IgD-negative memory B cell (primary cell): ENCODE data around the gene MTG2. TPM values are rescaled to one million over a fixed set of nuclear protein-coding genes. Genes with fewer than 3 reads are reported as not detected.

Source experiments
- H3K27ac Mint-ChIP-seq, 3 donors: one replicate each; pipeline ENCODE4 v1.8.0; 2020 to 2022; ENCODE audit warnings: mild to moderate bottlenecking in 3 of 3, mixed read lengths in 3 of 3, moderate library complexity in 1 of 3
- H3K27me3 Mint-ChIP-seq: one replicate; pipeline ENCODE4 v1.8.0; 2021; ENCODE audit warnings: mixed read lengths
- H3K36me3 Mint-ChIP-seq: one replicate; pipeline ENCODE4 v1.8.0; 2020; ENCODE audit warnings: mild to moderate bottlenecking, mixed read lengths
- H3K4me1 Mint-ChIP-seq, 3 donors: one replicate each; pipeline ENCODE4 v1.8.0; 2020 to 2022; ENCODE audit warnings: mixed read lengths in 3 of 3, mild to moderate bottlenecking in 1 of 3
- H3K4me3 Mint-ChIP-seq, 4 donors: one replicate each; pipeline ENCODE4 v1.8.0; 2020 to 2022; ENCODE audit warnings: mild to moderate bottlenecking in 4 of 4, mixed read lengths in 4 of 4, moderate library complexity in 3 of 4
- H3K9me3 Mint-ChIP-seq, 3 donors: one replicate each; pipeline ENCODE4 v1.8.0; 2020 to 2021; ENCODE audit warnings: mixed read lengths in 3 of 3, mild to moderate bottlenecking in 1 of 3
- polyA plus RNA-seq: library from polyadenylated mRNA; unstranded; fragments of 300-500 nt; fragmentation: Illumina TruSeq; gene quantifications from one replicate; pipeline ENCODE4 v1.2.3, GENCODE V29; 2021

The MTG2 gene
- polyA plus RNA-seq, 1 donor from 2014 or later: 26.2 TPM

DNA sequence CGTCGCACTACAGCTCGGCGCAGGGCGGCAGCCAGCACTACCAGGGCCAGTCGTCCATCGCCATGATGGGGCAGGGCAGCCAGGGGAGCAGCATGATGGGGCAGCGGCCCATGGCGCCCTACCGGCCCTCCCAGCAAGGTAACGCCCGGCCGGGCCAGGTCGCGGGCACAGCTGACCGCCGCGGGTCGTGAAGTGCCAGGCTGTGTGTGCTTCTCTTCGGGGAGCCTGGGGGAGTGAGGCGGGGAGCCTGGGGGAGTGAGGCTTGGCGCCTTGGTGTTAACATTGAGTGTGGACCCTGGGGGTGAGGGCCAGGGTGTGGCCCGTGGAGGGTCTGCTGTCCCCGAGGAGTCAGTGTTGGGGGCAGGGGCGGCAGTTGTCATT lies 19.4 kb upstream of the MTG2 start:
- peaks cover 6% of the 10 kb centered on the region for H3K36me3 Mint-ChIP-seq
- no peaks in the 10 kb centered on the region for H3K9me3 Mint-ChIP-seq
- no peaks in the 10 kb centered on the region for H3K27me3 Mint-ChIP-seq
- H3K27ac Mint-ChIP-seq: no peak overlapping the region
- no peaks in the 10 kb centered on the region for H3K4me1 Mint-ChIP-seq
- no peak overlapping the region for H3K4me3 Mint-ChIP-seq

DNA sequence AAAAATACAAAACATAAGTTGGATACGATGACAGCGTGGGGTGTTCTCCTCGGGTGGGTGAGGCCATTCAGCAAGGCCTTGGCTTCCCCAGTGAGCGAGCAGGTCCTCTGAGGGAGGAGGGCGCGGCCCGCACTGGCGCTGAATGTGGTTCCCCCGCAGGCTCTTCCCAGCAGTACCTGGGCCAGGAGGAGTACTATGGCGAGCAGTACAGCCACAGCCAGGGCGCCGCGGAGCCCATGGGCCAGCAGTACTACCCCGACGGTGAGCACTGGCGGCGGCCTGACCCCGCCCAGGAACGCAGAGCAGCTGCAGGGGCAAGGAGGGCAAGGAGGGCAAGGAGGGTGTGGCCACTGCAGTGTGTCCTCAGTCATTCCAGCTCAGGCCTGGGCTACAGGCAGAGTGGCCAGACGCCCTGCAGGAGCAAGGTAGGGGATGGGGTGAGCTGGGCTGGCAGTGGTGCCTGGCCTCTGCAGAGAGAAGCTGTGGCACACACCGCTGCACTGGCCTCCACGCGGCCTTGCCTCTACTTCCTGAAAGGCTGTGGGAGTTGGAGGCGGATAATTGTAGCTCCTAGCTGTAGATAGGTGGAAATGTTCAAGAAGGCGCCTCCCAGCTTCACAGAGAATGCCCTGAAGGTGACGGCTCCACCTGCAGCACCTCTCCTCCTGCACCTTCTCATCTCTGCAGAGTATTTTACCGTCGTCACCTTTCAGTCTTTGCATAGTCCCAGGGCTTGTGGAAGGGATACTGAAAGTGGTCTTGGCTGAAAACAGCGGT lies 18.7 kb upstream of the MTG2 start:
- peaks cover 6% of the 10 kb centered on the region for H3K36me3 Mint-ChIP-seq
- H3K4me1 Mint-ChIP-seq: no peaks in the 10 kb centered on the region
- no peak overlapping the region for H3K4me3 Mint-ChIP-seq
- no peaks in the 10 kb centered on the region for H3K9me3 Mint-ChIP-seq
- H3K27ac Mint-ChIP-seq: no peak overlapping the region
- no peaks in the 10 kb centered on the region for H3K27me3 Mint-ChIP-seq

- Mint-ChIP-seq H3K36me3 (peaks cover 6% of the 10 kb centered on the region), H3K27me3 (no peaks in the 10 kb centered on the region), H3K9me3 (no peaks in the 10 kb centered on the region), H3K4me1 (no peaks in the 10 kb centered on the region), H3K4me3 (no peak overlapping the region), H3K27ac (no peak overlapping the region)
Observed at GRCh38 chr20:62164879-62165761, 17.7 kb upstream of the MTG2 start.

DNA sequence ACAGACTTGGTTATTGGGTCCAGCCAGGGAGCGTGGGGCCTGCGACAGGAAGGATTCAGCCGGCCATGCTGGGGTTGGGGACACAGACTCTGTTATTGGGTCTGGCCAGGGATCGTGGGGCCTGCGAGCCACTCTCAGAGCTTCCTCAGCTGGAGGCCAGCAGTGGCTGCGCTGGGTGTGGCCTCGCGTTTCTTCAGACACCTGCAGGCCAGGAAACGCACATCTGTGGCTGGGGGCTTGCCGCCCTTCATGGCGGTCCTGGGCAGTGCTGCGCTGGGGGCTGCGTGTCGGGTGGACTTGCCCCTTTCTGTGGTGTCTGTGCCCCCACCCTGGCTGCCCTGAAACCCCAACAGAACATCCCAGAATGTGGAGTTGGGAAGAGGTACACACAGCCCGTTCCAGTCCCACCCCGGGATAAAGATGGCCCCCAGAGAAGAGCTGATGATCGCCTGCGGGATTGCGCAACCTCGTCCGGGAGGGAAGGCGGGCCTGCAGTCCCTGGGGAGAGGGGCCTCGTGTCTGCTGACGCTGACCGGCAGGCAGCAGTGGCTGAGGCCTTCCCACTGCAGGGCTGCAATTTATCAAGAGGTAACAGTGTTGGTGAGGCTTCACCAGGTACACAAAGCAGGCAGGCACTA lies 16.9 kb upstream of the MTG2 start:
- H3K27me3 Mint-ChIP-seq: no peaks in the 10 kb centered on the region
- H3K36me3 Mint-ChIP-seq: peaks cover 3% of the 10 kb centered on the region
- H3K4me1 Mint-ChIP-seq: no peaks in the 10 kb centered on the region
- no peaks in the 10 kb centered on the region for H3K9me3 Mint-ChIP-seq
- no peak overlapping the region for H3K27ac Mint-ChIP-seq
- H3K4me3 Mint-ChIP-seq: no peak overlapping the region

DNA sequence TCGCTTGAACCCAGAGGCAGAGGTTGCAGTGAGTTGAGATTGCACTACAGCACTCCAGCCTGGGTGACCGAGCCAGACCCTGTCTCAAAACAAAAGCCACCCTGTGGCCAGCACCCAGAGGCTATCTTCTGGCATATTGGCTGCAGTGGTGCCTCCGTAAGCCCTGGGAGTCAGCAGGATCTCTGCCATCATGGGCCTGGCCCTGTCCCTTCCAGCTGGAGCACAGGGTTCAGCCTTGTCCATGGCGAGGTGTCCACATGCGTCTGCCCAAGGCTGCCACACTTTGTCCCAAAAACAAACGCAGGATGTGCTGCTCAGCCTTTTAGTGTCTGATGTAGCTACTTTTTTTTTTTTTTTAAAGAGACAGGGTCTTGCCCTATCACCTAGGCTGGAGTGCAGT lies 15.4 kb upstream of the MTG2 start:
- no peaks in the 10 kb centered on the region for H3K9me3 Mint-ChIP-seq
- H3K27ac Mint-ChIP-seq: no peak overlapping the region
- peaks cover 3% of the 10 kb centered on the region for H3K36me3 Mint-ChIP-seq
- no peaks in the 10 kb centered on the region for H3K4me1 Mint-ChIP-seq
- no peaks in the 10 kb centered on the region for H3K27me3 Mint-ChIP-seq
- no peak overlapping the region for H3K4me3 Mint-ChIP-seq

- H3K4me1 Mint-ChIP-seq: no peaks in the 10 kb centered on the region
- H3K4me3 Mint-ChIP-seq: no peak overlapping the region
- no peaks in the 10 kb centered on the region for H3K9me3 Mint-ChIP-seq
- no peaks in the 10 kb centered on the region for H3K27me3 Mint-ChIP-seq
- no peak overlapping the region for H3K27ac Mint-ChIP-seq
- H3K36me3 Mint-ChIP-seq: peaks cover 3% of the 10 kb centered on the region
Observed at GRCh38 chr20:62168061-62168460, 14.8 kb upstream of the MTG2 start.

DNA sequence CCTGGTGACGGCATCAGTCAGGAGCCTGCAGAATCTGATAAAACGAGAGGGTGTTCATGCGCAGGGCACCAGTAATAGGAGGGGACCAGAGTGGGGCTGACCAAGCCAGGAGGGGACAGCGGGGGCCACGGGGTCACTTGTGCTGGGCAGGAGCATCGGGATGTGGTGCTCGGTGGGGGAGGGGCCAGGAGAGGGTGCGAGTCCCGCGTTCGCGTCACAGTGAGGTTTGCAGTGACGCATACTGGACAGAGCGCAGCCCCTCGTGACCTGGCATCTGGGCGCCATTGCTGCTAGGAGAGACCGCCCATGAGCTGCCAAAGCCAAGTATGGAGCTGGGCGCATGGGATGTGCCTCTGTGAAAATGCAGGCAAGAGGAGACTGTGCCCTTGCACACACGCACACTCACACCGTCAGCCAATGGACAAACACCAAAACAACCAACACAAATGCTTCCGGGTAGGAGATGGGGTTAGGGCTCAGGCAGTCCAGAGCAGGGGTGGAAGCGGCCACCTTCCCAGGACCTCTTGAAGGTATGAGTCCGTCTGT lies 13.9 kb upstream of the MTG2 start:
- H3K4me3 Mint-ChIP-seq: no peak overlapping the region
- H3K27me3 Mint-ChIP-seq: no peaks in the 10 kb centered on the region
- H3K4me1 Mint-ChIP-seq: no peaks in the 10 kb centered on the region
- H3K27ac Mint-ChIP-seq: no peak overlapping the region
- peaks cover 4% of the 10 kb centered on the region for H3K36me3 Mint-ChIP-seq
- H3K9me3 Mint-ChIP-seq: no peaks in the 10 kb centered on the region

DNA sequence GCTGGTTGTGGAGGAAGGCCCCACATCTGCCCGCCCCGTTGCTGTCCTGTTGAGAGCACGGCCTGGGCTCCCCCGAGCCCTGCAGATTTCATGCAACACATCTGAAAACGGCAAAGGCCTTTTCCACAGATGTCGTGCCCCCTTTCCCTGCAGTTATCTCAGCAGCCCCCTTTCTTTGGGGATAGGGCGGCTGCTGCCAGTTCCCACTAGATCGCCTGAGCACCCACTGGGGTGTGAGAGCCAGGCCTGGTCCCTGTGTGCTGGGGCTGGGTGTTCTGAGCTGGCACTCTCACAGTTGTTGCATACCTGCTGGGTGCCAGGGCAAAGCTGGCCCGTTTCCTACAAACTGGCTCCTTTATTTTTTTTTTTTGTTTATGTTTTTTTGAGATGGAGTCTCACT lies 12.3 kb upstream of the MTG2 start:
- no peaks in the 10 kb centered on the region for H3K27me3 Mint-ChIP-seq
- H3K27ac Mint-ChIP-seq: no peak overlapping the region
- H3K4me3 Mint-ChIP-seq: no peak overlapping the region
- H3K4me1 Mint-ChIP-seq: no peaks in the 10 kb centered on the region
- H3K36me3 Mint-ChIP-seq: peaks cover 6% of the 10 kb centered on the region
- H3K9me3 Mint-ChIP-seq: no peaks in the 10 kb centered on the region

- Mint-ChIP-seq H3K4me3 (no peak overlapping the region), H3K27me3 (no peaks in the 10 kb centered on the region)
Observed at GRCh38 chr20:62171245-62171644, 11.6 kb upstream of the MTG2 start.

DNA sequence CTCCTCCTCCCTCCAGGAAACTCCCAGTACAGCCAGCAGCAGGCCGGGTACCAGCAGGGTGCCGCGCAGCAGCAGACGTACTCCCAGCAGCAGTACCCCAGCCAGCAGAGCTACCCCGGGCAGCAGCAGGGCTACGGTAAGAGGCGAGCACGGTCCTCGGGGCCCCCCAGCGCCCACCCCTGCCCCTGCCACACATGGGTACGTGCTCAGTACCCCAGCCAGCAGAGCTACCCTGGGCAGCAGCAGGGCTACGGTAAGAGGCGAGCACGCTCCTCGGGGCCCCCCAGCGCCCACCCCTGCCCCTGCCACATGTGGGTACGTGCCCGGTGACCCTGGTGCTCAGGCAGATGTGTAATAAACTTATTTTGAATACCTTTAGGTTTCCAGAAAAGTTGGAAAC lies 10.2 kb upstream of the MTG2 start:
- H3K36me3 Mint-ChIP-seq: peaks cover 6% of the 10 kb centered on the region
- H3K4me1 Mint-ChIP-seq: no peaks in the 10 kb centered on the region
- H3K27me3 Mint-ChIP-seq: no peaks in the 10 kb centered on the region
- no peaks in the 10 kb centered on the region for H3K9me3 Mint-ChIP-seq
- H3K4me3 Mint-ChIP-seq: no peak overlapping the region
- H3K27ac Mint-ChIP-seq: no peak overlapping the region

More at GRCh38 chr20:62171245-62171644, 11.6 kb upstream of the MTG2 start:
- H3K36me3 Mint-ChIP-seq: peaks cover 6% of the 10 kb centered on the region
- H3K4me1 Mint-ChIP-seq: no peaks in the 10 kb centered on the region
- H3K9me3 Mint-ChIP-seq: no peaks in the 10 kb centered on the region
- H3K27ac Mint-ChIP-seq: no peak overlapping the region

- Mint-ChIP-seq H3K27me3 (no peaks in the 10 kb centered on the region), H3K9me3 (no peaks in the 10 kb centered on the region), H3K27ac (peak overlapping the region in 1 of 3 donors; percentile 82), H3K4me3 (peak overlapping the region in 1 of 4 donors; percentile 35), H3K36me3 (peaks cover 3% of the 10 kb centered on the region), H3K4me1 (peaks cover 0 to 1% (median 0%) of the 10 kb centered on the region in 3 donors)
Observed at GRCh38 chr20:62174021-62174804, 8.6 kb upstream of the MTG2 start.

- H3K9me3 Mint-ChIP-seq: no peaks in the 10 kb centered on the region
- H3K4me3 Mint-ChIP-seq: peak overlapping the region in 1 of 4 donors; percentile 27
- peaks cover 3% of the 10 kb centered on the region for H3K36me3 Mint-ChIP-seq
- H3K27me3 Mint-ChIP-seq: no peaks in the 10 kb centered on the region
- H3K4me1 Mint-ChIP-seq: peaks cover 0 to 1% (median 0%) of the 10 kb centered on the region in 3 donors
- peak overlapping the region in 2 of 3 donors; percentile 26 to 82 for H3K27ac Mint-ChIP-seq
Observed at GRCh38 chr20:62174870-62175624, 7.8 kb upstream of the MTG2 start.

DNA sequence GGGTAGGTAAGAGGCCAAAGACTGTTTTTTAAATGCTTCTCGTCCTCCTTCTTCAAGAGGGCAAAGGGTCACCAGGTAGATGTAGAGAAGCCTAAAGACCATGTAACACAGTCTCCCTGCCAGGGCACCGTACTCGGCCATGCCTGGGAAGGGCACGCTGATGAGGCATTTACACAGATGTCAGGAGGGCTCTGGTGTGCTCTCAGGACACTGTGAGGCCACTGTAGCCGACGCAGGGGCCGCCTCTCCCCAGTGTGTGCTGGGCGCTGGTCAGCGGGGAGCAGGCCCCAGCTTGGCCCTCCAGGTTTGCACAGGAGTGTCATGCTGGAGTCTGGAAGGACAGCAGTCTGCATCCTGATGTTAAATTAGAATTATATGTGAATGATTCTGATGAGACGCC lies 7.1 kb upstream of the MTG2 start:
- Mint-ChIP-seq H3K9me3 (no peaks in the 10 kb centered on the region), H3K36me3 (peaks cover 3% of the 10 kb centered on the region), H3K4me1 (peaks cover 0 to 1% (median 0%) of the 10 kb centered on the region in 3 donors), H3K4me3 (no peak overlapping the region), H3K27ac (peak overlapping the region in 1 of 3 donors; percentile 26), H3K27me3 (no peaks in the 10 kb centered on the region)

- Mint-ChIP-seq H3K27ac (no peak overlapping the region), H3K4me3 (peak overlapping the region in 1 of 4 donors; percentile 40), H3K36me3 (peaks cover 3% of the 10 kb centered on the region), H3K9me3 (no peaks in the 10 kb centered on the region), H3K4me1 (peaks cover 1 to 3% (median 3%) of the 10 kb centered on the region in 3 donors), H3K27me3 (no peaks in the 10 kb centered on the region)
Observed at GRCh38 chr20:62176866-62177265, 6.0 kb upstream of the MTG2 start.
